GM21529 (cell line): ENCODE results near the gene CERS5.
"Not testable (repeated sequence)": the region's sequence is repeated elsewhere in the genome, so short reads cannot be mapped to it uniquely, and the experiment has no call there.

Source experiments
- ATAC-seq: cut with Tn5 transposase; IDR thresholded peaks from one replicate; pipeline ENCODE4 v1.9.1; 2021; ENCODE audit not compliant: unreplicated experiment

Gene CERS5

GRCh38 chr12:50104417-50105366 lies 62.5 kb downstream of the CERS5 start:
- no peak for ATAC-seq

- ATAC-seq = no peak
Measured at GRCh38 chr12:50103767-50104321, 63.3 kb downstream of the CERS5 start, which contains the start of gene GPD1. Gene GPD1 (plus strand): TSS chr12:50104008. CDS start chr12:50104051, 43 bp downstream.

DNA sequence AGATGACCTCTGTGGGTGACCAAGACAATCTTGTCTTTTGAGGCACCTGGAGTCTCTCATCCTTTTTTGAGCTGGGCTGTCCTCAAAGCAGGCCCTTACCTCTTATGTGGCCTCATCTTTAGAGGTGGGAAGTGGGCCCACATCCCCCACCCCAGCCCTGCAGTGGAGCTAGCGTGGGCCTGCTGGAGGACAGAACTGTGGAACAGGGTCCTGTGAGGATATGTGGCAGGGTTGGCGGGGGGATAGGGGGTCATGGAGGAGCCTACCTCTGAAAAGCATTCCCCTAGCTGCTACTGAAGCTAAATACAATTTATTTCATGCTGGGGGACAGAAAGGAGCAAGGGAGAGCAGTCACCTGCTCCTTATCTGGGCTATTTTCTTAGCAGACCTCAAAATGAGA lies 63.8 kb downstream of the CERS5 start:
- no peak for ATAC-seq

DNA sequence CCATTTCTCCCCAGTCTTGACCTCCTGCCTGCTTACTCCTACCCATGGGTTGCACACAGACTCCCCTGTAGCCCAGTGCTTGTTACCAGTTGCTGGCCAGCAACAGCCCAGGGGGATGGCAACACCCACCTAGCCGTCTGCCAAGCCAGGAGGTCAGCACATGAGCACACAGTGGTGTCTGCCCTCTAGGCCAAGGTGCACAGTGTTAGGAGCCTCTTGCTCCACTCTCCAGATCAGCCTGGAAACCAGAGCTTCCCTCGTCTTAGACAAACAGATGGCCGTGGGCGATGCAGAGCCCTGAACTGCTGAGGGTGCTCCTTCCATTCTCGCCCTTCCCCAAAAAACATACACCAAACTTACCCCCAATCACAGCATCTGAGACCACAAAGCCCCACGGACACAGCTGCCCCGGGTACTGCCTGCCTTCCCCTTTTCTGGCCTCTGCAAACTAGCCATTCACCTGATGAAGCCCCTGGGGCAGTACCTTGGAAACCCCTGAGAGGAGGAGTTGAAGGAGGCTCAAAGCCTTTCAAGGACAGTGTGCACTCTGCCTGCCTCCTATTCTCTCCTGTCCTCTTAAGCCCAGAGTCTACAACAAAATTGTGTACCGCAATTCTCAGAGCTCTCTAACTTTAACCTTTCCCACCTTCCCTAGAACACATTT lies 64.4 kb downstream of the CERS5 start:
- no peak for ATAC-seq

DNA sequence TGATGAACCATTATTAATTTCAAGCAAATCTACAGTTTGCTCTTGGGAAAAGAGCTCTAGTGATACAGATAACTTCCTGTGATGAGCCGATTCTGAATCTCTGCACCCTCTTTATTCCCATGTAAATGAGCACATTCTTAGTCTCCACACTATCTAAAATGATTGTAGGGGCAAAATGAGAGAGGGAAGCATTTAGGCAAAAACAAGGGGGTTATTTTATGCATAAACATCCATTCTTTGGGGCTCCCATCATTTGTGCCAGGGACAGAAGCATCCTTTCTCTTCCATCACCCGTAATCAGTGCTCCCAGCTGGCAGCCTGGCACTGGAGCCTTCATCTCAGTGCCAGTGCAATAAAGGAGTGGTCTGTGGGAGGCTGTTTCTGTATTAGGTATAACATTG lies 65.0 kb downstream of the CERS5 start:
- no peak for ATAC-seq

DNA sequence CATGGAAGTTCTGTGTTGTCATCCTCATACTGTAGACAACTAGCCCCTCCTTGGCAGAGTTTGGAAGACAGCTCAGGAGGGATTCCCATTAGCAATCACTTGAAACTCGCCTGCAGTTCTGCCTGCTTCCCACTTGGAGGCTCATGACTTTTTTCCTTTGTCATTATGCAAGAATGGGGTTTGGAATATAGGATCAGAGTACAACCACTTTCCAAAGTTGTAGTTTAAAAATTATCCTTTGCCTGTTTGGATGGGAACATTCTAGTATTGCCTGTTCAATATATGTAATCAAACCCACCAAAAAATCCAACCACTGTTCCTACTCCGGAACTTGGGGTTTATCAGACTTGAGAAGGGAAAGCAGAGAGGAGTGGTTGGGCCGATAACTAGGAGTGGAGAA lies 65.5 kb downstream of the CERS5 start:
- ATAC-seq = no peak

DNA sequence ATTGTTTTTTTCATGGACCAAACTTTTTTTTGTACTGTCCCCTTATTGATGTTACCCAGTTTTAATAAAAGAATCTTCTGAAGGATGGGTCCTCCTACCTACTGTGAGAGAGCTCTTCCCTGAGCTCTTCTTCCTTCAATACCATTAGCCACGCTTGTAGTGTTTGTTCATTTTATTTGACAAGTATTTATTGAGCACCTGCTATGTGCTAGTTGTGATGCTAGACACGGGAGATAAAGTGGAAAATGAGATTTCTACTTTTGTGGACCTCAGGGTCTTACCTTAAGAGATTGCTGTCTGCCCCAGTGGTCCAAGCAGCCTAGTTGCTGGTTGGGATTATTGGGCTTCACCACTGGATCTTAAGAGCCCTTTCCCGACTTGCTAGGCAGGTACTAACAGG lies 66.6 kb downstream of the CERS5 start:
- no peak for ATAC-seq

GRCh38 chr12:50099302-50100008 lies 67.7 kb downstream of the CERS5 start:
- ATAC-seq = no peak

DNA sequence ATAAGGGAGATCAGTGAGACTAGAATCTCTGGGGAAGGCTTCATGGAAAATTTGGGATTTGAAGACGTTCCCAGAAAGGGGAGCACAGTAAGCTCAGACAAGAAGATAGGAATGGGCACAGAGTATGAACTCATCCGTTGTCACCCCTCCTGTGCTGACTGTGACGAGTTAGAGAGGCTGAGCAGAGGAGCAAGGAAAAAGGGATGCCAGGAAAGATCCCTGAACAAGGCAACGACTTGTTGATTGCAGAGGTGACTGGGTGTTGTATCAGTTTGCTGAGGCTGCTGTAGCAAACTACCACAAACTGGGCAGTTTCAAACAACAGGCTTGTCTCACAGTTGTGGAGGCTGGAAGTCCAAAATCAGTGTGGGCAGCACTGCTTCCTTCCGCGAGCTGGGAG lies 69.2 kb downstream of the CERS5 start:
- no peak for ATAC-seq

- ATAC-seq = no peak
Measured at GRCh38 chr12:50090391-50090790, 76.8 kb downstream of the CERS5 start.

DNA sequence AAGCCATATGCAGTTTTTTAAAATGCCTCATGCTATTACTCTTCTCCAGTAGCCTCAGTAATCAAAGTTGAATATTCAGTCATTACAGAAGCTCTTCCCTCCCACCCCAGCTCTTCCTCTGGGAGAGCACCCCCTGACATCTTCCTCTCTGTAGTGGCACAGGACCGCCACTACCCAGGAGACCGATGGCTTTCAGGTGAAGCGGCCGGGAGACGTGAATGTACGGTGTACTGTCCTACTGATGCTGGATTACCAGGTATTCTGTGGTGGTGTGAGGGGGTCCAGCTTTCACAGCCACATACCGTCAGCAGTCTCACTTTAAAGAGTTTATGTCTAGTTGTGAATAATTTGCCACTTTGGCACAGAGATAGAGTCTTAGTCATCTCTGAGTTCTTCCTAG lies 77.4 kb downstream of the CERS5 start:
- no peak for ATAC-seq

GRCh38 chr12:50088577-50089335 lies 78.4 kb downstream of the CERS5 start:
- no peak for ATAC-seq

GRCh38 chr12:50087995-50088394 lies 79.2 kb downstream of the CERS5 start:
- no peak for ATAC-seq

DNA sequence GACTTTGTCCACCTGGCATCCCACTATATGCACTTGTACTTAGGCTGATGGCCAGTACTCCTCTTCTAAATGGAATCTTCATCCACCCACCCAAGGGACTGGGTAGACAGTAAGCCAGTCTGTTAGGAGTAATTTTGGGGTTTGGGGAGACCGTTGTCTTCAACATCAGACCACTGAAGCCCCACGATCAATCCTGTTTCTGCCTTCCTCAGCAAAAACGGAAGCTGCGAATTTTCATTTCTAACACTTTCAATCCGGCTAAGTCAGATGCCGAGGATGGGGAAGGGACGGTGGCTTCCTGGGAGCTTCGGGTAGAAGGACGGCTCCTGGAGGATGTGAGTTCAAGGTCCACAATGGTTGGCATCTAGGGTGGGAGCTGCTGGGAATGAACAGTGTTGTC lies 80.0 kb downstream of the CERS5 start:
- ATAC-seq = no peak

DNA sequence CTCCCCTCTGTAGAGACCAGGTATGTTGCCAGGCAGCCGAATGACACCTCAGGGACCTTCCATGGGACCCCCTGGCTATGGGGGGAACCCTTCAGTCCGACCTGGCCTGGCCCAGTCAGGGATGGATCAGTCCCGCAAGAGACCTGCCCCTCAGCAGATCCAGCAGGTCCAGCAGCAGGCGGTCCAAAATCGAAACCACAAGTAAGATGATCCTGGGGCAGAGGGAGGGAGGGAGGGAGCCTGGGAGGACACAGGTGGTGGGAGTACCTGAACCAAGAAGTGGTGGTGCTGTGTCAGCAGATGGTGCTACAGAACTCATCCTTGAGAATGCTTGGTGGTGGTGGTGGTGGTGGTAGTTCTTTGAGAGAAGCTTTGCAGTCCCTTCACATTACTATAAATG lies 81.0 kb downstream of the CERS5 start:
- no peak for ATAC-seq

DNA sequence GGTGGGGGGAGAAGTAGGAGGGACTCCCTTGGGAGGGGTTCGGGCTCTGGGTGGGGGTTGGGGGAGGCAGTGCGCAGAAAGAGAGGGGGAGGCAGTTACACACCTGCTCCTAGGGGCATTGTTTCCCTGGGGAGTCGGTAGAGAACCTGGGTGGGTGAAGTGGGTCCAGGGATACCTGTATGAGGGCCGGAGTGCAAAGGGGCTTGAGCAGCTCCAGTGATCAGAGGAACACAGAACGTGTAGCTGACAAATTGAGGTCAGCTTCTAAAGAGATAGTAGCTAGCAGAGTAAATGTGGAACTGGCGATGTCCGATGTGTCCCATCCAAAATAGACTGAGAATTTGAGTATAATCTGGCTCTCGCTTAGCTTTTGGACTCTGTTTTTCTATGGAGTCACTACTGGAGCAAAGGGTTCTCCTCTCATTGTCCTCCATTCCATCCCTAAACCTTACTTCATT lies 81.5 kb downstream of the CERS5 start:
- no peak for ATAC-seq

- peak; percentile 82 for ATAC-seq
Measured at GRCh38 chr12:50084775-50085614, 82.2 kb downstream of the CERS5 start, which contains the start of gene SMARCD1. Gene SMARCD1 (plus strand): TSS chr12:50085342. CDS start chr12:50085370, 28 bp downstream.

- ATAC-seq = not testable (repeated sequence)
Measured at GRCh38 chr12:50084409-50084774, 82.8 kb downstream of the CERS5 start.

DNA sequence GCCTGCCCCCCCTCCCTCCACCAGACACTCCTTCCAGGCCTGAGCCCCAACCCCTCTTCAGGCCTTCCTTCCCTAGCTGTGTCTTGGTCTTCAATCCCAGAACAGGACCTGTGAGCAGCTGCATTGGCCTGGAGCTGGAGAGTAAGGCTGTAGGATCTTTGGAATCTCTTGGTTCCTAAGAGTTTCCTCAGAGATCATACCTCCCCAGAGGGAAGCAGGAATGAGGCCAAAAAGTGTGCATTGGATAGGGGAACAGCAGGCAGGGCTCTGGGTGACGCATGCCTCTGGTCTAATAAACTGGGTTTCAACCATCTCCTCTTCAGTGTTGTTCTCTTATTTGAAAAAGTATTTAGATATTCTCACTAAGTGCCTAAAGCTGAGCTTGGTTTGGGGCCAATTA lies 83.9 kb downstream of the CERS5 start:
- no peak for ATAC-seq
